ENCODE measurements around the gene GSAP.

The GSAP gene

GRCh38 chr7:77439572-77439971 is 23.4 kb upstream of the GSAP start:
- peak; percentile 70 for DNase-seq (ENCODE audit: low read depth)
- no peak overlapping the region for H3K4me3 ChIP-seq (ENCODE audit: low read length)
- TF ChIP-seq CTCF (IDR thresholded peaks at IDR 0.05; ENCODE audit: insufficient read depth, low read depth, low read length, missing control alignments) = peak; percentile 56

- DNase-seq (ENCODE audit: low read depth) = no peak
- TF ChIP-seq CTCF (IDR thresholded peaks at IDR 0.05; ENCODE audit: insufficient read depth, low read depth, low read length, missing control alignments) = no peak
- H3K4me3 ChIP-seq (ENCODE audit: low read length) = no peak overlapping the region
Measured at GRCh38 chr7:77438131-77438530, 22.0 kb upstream of the GSAP start.

GRCh38 chr7:77434570-77435275 is 18.6 kb upstream of the GSAP start:
- TF ChIP-seq CTCF (IDR thresholded peaks at IDR 0.05; ENCODE audit: insufficient read depth, low read depth, low read length, missing control alignments) = no peak
- no peak overlapping the region for H3K4me3 ChIP-seq (ENCODE audit: low read length)
- DNase-seq (ENCODE audit: low read depth) = no peak

GRCh38 chr7:77433901-77434300 is 17.8 kb upstream of the GSAP start:
- no peak for TF ChIP-seq CTCF (IDR thresholded peaks at IDR 0.05; ENCODE audit: insufficient read depth, low read depth, low read length, missing control alignments)
- no peak for DNase-seq (ENCODE audit: low read depth)
- H3K4me3 ChIP-seq (ENCODE audit: low read length) = no peak overlapping the region

- DNase-seq (ENCODE audit: low read depth) = no peak
- TF ChIP-seq CTCF (IDR thresholded peaks at IDR 0.05; ENCODE audit: insufficient read depth, low read depth, low read length, missing control alignments) = no peak
- H3K4me3 ChIP-seq (ENCODE audit: low read length) = no peak overlapping the region
Measured at GRCh38 chr7:77430927-77431326, 14.8 kb upstream of the GSAP start.

- DNase-seq (ENCODE audit: low read depth) = no peak
- no peak overlapping the region for H3K4me3 ChIP-seq (ENCODE audit: low read length)
- no peak for TF ChIP-seq CTCF (IDR thresholded peaks at IDR 0.05; ENCODE audit: insufficient read depth, low read depth, low read length, missing control alignments)
Measured at GRCh38 chr7:77428777-77429231, 12.7 kb upstream of the GSAP start.

Data from epithelial cell of esophagus (primary cell).